Measurements from ENCODE around the gene NEUROD2. TPM values are rescaled to one million over a fixed set of nuclear protein-coding genes. Genes with fewer than 3 reads are reported as not detected.

The NEUROD2 gene
- total RNA-seq, 2 donors from 2014 or later: not detected

GRCh38 chr17:39626171-39627046 is 18.7 kb upstream of the NEUROD2 start, which contains the start of gene PPP1R1B:
Gene PPP1R1B, plus strand, starts transcription at chr17:39626952. Its CDS starts 441 bp downstream, at chr17:39627393.
- H3K27ac ChIP-seq (ENCODE audit: low read depth, low read length): no peak within 1 kb of the TSS
- H3K4me1 Mint-ChIP-seq: peaks cover 20% of the 10 kb centered on the region
- peak within 1 kb of the TSS; percentile 61 for H3K4me3 Mint-ChIP-seq
- H3K4me3 ChIP-seq (ENCODE audit: low read length): peak within 1 kb of the TSS; percentile 81
- H3K9me3 Mint-ChIP-seq: no peaks in the 10 kb centered on the region
- H3K36me3 ChIP-seq (ENCODE audit: control insufficient read depth, insufficient read depth, low read length): no peaks in the 10 kb centered on the region
- no peaks in the 10 kb centered on the region for H3K9me3 ChIP-seq (ENCODE audit: control insufficient read depth, low read length)
- 17 to 23% methylated on average over 14 to 29 of the region's 29 CpGs for WGBS, 2 experiments (ENCODE audit: insufficient coverage in 1 of 2, insufficient read length in 1 of 2)
- peak; percentile 86 for DNase-seq
- peaks cover 55% of the 10 kb centered on the region for H3K27me3 Mint-ChIP-seq (ENCODE audit: insufficient read depth)
- no peaks in the 10 kb centered on the region for H3K36me3 Mint-ChIP-seq (ENCODE audit: low read depth)
- no peak within 1 kb of the TSS for H3K9ac ChIP-seq (ENCODE audit: extremely low read depth, low read length, poor library complexity, severe bottlenecking)
- H3K27me3 ChIP-seq (ENCODE audit: control insufficient read depth, insufficient read depth, low read length, poor library complexity, severe bottlenecking): peaks cover 46% of the 10 kb centered on the region
- TF ChIP-seq, protein P1, sequence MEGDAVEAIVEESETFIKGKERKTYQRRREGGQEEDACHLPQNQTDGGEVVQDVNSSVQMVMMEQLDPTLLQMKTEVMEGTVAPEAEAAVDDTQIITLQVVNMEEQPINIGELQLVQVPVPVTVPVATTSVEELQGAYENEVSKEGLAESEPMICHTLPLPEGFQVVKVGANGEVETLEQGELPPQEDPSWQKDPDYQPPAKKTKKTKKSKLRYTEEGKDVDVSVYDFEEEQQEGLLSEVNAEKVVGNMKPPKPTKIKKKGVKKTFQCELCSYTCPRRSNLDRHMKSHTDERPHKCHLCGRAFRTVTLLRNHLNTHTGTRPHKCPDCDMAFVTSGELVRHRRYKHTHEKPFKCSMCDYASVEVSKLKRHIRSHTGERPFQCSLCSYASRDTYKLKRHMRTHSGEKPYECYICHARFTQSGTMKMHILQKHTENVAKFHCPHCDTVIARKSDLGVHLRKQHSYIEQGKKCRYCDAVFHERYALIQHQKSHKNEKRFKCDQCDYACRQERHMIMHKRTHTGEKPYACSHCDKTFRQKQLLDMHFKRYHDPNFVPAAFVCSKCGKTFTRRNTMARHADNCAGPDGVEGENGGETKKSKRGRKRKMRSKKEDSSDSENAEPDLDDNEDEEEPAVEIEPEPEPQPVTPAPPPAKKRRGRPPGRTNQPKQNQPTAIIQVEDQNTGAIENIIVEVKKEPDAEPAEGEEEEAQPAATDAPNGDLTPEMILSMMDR (conservative IDR thresholded peaks at IDR 0.05): no peak
- H3K4me1 ChIP-seq (ENCODE audit: control insufficient read depth, insufficient read depth, low read length): peaks cover 10% of the 10 kb centered on the region
- H3K27ac Mint-ChIP-seq: no peak within 1 kb of the TSS

DNA sequence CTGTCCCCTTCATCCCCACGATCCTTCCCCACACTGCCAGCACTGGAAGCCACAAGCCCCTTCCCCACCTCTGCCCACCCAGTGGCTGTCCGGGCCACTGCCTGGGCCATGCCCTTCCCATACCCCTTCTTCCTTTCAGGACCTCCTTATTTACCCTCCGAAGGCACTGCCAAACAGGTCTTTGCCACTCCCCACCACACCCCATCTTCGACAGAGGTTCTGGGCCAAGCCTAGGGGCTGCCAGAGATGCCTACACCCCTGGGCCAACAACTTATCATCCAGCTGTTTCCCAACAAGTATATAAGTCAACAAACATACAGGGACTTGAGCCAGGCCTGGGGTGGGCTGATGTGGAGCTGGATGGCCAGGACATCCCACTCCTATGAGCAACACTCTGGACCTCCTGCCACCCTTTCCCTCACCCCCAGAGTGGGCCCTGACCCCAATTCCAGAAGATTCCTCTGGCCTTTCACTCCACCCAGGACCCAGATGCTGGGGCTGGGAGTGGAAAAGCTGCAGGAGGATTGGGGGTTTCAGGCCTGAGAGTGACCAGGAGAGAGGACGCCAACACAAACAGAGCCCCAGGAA is 17.6 kb upstream of the NEUROD2 start:
- Mint-ChIP-seq H3K9me3 (no peaks in the 10 kb centered on the region), H3K4me3 (peak overlapping the region; percentile 61), H3K4me1 (peaks cover 15% of the 10 kb centered on the region), H3K27ac (no peak overlapping the region), H3K36me3 (ENCODE audit: low read depth) (no peaks in the 10 kb centered on the region), H3K27me3 (ENCODE audit: insufficient read depth) (peaks cover 66% of the 10 kb centered on the region)
- Histone ChIP-seq H3K9ac (ENCODE audit: extremely low read depth, low read length, poor library complexity, severe bottlenecking) (no peak overlapping the region), H3K27ac (ENCODE audit: low read depth, low read length) (no peak overlapping the region), H3K4me1 (ENCODE audit: control insufficient read depth, insufficient read depth, low read length) (peaks cover 10% of the 10 kb centered on the region), H3K4me3 (ENCODE audit: low read length) (no peak overlapping the region), H3K36me3 (ENCODE audit: control insufficient read depth, insufficient read depth, low read length) (no peaks in the 10 kb centered on the region), H3K27me3 (ENCODE audit: control insufficient read depth, insufficient read depth, low read length, poor library complexity, severe bottlenecking) (peaks cover 57% of the 10 kb centered on the region), H3K9me3 (ENCODE audit: control insufficient read depth, low read length) (no peaks in the 10 kb centered on the region)
- TF ChIP-seq, protein P1 (conservative IDR thresholded peaks at IDR 0.05): no peak
- 75 to 93% methylated on average over 3 to 4 of the region's 5 CpGs for WGBS, 2 experiments (ENCODE audit: insufficient coverage in 1 of 2, insufficient read length in 1 of 2)
- no peak for DNase-seq

- WGBS, 2 experiments (ENCODE audit: insufficient coverage in 1 of 2, insufficient read length in 1 of 2): 74 to 81% methylated on average over 7 to 8 of the region's 8 CpGs
- H3K27me3 ChIP-seq (ENCODE audit: control insufficient read depth, insufficient read depth, low read length, poor library complexity, severe bottlenecking): peaks cover 65% of the 10 kb centered on the region
- no peak for DNase-seq
- H3K27ac ChIP-seq (ENCODE audit: low read depth, low read length): no peak overlapping the region
- peaks cover 76% of the 10 kb centered on the region for H3K27me3 Mint-ChIP-seq (ENCODE audit: insufficient read depth)
- no peaks in the 10 kb centered on the region for H3K9me3 Mint-ChIP-seq
- no peaks in the 10 kb centered on the region for H3K36me3 Mint-ChIP-seq (ENCODE audit: low read depth)
- no peaks in the 10 kb centered on the region for H3K9me3 ChIP-seq (ENCODE audit: control insufficient read depth, low read length)
- peaks cover 10% of the 10 kb centered on the region for H3K4me1 ChIP-seq (ENCODE audit: control insufficient read depth, insufficient read depth, low read length)
- H3K4me3 Mint-ChIP-seq: no peak overlapping the region
- H3K36me3 ChIP-seq (ENCODE audit: control insufficient read depth, insufficient read depth, low read length): no peaks in the 10 kb centered on the region
- TF ChIP-seq, protein P1 (conservative IDR thresholded peaks at IDR 0.05): no peak
- H3K9ac ChIP-seq (ENCODE audit: extremely low read depth, low read length, poor library complexity, severe bottlenecking): no peak overlapping the region
- H3K4me3 ChIP-seq (ENCODE audit: low read length): no peak overlapping the region
- peaks cover 15% of the 10 kb centered on the region for H3K4me1 Mint-ChIP-seq
- no peak overlapping the region for H3K27ac Mint-ChIP-seq
Measured at GRCh38 chr17:39624313-39624712, 16.6 kb upstream of the NEUROD2 start.

Measured in endodermal cell (in vitro differentiated cells).